Gastroesophageal sphincter (tissue), 3 donors: ENCODE results near the gene SLC46A2.

Experiments
- EP300 ChIP-seq: sonication (generic); formaldehyde crosslinking; IDR thresholded peaks from one replicate; pipeline ENCODE4 v1.6.1; 2017; ENCODE audit warnings: antibody characterized with exemption, mild to moderate bottlenecking
- POLR2A ChIP-seq, 2 donors: fragments of 450-650 bp; IDR thresholded peaks; one replicate each; pipeline ENCODE4 v1.6.1; 2017; ENCODE audit warnings: antibody characterized with exemption in 2 of 2, mild to moderate bottlenecking in 2 of 2, moderate library complexity in 1 of 2
- POLR2AphosphoS5 ChIP-seq: sonication (generic); formaldehyde crosslinking; IDR thresholded peaks from one replicate; pipeline ENCODE4 v1.6.1; 2017; ENCODE audit warnings: antibody characterized with exemption
- TF ChIP-seq, protein P1 (sequence below), 4 experiments: fragments of 200-600 bp in 2 of 4; fragments of 450-650 bp in 2 of 4; sonication (generic) in 1 of 4; IDR thresholded peaks; one replicate each; pipeline ENCODE4 v1.5.1; 2017 to 2019; ENCODE audit warnings: antibody characterized with exemption in 4 of 4, mild to moderate bottlenecking in 2 of 4, moderate library complexity in 2 of 4

DNA sequence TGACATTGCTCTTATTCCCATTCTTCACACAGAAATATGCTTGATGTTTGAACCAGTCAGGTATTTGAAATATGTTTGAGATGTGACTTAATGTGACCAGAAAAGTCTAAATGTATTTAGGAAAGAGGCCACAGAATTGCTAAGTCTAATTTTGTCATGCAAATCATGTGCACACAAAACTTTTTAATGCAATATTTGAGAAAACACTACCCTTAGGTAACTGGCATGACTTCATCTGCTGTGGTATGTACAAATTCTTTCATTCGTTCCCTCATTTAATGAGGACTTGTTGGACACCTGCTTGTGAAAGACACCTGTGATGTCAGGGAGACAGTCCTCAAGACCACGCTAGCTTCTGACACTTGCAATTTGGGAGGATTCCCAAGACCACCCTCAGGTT, 21.1 kb upstream of the SLC46A2 start:
- TF ChIP-seq, protein P1, sequence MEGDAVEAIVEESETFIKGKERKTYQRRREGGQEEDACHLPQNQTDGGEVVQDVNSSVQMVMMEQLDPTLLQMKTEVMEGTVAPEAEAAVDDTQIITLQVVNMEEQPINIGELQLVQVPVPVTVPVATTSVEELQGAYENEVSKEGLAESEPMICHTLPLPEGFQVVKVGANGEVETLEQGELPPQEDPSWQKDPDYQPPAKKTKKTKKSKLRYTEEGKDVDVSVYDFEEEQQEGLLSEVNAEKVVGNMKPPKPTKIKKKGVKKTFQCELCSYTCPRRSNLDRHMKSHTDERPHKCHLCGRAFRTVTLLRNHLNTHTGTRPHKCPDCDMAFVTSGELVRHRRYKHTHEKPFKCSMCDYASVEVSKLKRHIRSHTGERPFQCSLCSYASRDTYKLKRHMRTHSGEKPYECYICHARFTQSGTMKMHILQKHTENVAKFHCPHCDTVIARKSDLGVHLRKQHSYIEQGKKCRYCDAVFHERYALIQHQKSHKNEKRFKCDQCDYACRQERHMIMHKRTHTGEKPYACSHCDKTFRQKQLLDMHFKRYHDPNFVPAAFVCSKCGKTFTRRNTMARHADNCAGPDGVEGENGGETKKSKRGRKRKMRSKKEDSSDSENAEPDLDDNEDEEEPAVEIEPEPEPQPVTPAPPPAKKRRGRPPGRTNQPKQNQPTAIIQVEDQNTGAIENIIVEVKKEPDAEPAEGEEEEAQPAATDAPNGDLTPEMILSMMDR (IDR thresholded peaks at IDR 0.05): no peak
- no peak for TF ChIP-seq POLR2AphosphoS5
- TF ChIP-seq POLR2A (IDR thresholded peaks at IDR 0.05): no peak
- no peak for TF ChIP-seq EP300
